ENCODE data around the gene RFX2.
"Not testable (repeated sequence)": the region's sequence is repeated elsewhere in the genome, so short reads cannot be mapped to it uniquely, and the experiment has no call there.

Gene RFX2

DNA sequence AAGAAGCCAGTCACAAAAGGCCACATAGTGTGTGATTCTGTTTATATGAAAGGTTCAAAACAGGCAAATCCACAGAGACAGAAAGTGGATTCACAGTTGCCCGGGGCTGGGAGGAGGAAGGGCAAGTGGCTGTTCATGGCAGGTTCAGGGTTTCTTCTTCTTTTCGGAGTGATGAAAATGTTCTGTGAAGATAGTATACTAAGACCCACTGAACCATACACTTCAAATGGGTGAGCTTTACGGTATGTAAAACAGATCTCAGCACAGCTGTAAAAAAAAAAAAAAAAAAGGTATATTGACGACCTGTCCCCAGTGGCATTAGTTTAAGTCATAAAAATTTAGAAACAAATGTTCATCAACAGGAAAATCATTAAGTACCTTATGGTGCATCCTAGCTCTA is 32.2 kb downstream of the RFX2 start:
- in situ Hi-C loops (cut with HindIII; ENCODE audit: low sequenced_read_pairs), result no loop called here

DNA sequence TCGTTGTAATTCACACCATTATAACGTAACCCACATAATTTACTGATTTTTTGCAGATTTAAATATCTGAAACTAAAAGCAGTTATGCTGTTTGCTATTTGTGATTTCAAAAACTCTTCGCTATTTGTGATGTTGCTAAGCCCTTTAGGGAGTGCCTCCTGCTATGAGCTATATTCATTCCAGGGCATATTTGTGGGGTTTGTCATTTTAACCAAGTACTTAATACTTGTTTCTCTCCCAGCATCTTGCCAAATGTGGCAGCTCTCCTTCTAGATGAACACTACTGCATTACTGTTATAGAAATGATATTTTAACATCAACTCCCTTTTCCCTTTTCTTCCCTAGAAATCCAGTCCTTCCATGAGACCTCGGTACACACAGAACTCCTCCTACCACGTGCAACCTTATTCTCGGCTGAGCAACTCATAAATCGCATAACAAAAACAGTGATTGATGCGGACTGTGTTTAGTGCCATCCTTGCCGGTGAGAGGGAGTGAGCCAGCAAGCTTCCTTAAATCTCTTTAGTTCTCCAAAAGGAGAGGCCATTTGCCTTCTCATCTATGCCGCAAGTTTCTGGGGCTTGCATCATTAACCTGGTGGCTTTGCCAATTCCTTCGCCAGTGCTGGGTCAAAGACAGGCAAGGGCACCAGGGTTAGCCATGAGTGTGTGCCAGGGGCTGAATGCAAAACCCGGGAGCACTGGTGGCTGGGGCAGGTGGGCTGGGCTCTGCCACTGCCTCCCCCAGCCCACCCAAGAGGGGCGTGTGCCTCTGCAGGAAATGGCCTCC is 33.4 kb downstream of the RFX2 start:
- in situ Hi-C loops (cut with HindIII; ENCODE audit: low sequenced_read_pairs), result no loop called here

DNA sequence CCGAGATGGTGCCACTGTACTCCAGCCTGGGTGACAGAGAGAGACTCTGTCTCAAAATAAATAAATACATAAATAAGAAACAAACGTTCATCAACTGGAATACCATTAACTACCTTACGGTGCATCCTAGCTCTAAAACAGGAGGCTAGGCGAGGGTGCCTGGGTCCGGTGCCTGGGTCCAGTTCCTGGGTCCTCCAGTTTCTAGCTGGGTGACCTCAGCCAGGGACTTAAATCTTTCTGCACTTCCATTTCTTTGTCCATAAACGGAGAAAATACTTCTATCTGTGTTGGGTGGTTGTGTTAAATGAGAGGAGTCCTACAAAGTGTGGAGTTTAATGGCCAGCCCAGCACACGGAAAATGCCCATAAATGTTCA is 34.0 kb downstream of the RFX2 start:
- in situ Hi-C loops (cut with HindIII; ENCODE audit: low sequenced_read_pairs), result no loop called here

DNA sequence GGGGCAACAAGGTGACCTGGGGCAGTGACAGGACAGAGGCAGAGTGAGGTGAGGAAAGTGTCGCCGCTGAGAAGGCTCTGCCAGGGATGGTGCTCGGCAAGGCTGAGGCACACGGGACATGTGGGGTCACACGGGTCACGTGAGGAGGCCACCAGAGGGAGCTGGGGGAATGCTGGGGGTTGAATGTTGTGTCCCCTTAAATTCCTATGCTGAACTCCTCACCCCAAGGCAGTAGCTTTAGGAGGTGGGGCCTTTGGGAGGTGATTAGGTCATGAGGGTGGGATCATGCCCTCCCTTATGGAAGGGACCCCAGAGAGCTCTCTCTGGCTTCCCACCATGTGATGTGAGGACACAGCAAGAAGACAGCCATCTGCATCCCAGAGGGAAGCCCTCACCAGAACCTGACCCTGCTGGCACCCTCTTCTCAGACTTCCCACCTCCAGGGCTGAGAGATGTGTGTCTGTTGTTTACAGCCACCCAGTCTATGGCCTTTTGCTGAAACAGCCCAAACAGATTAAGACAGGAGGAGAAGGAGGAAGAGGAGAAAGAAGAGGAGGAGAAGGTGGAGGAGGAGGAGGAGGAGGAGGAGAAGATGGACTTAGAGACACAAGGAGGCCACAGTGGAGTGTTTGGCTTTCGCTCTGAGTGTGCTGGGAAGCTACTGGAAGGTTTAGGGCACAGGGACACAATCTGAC is 35.4 kb downstream of the RFX2 start:
- in situ Hi-C loops (cut with HindIII; ENCODE audit: low sequenced_read_pairs), result no loop called here

DNA sequence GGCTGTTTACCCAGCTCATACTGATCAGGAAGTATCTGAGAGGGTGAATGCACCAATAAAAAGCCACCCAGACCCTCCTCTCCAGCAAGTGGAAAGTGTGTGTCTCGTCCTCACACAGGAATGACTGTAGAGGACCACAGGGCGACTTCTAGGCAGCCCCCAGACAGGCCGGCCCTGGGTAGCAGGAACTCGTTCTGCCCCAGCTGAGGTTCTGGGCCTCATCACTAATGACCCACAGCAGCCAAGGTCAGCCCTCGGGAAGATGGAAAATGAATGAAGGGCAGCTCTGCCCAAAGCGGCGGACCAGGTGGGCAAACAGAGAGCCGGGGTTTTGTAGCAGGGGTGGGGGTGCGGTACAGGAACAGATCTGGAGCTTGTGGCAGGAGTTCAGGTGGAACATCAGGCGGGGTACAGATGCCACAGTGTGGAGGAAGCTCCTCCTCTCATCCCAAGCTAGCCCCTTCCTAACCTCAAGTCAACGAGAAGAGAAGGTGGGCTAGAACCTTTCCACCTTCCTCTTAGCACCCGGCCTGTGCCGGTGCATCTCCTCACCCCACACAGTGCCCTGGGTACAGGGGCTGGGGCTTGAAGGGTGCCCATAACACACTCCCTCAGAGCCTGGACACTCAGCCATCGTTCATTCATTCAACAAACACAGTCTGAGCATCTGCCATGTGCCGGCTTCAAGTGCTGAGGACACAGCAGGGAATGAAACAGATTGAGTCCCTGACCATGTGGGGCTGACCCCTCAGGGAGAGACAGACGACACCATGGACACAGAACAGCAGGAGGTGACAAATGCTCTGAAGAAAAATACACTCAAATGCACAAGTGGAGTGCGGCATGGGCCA is 36.2 kb downstream of the RFX2 start:
- in situ Hi-C loops (cut with HindIII; ENCODE audit: low sequenced_read_pairs), result no loop called here

DNA sequence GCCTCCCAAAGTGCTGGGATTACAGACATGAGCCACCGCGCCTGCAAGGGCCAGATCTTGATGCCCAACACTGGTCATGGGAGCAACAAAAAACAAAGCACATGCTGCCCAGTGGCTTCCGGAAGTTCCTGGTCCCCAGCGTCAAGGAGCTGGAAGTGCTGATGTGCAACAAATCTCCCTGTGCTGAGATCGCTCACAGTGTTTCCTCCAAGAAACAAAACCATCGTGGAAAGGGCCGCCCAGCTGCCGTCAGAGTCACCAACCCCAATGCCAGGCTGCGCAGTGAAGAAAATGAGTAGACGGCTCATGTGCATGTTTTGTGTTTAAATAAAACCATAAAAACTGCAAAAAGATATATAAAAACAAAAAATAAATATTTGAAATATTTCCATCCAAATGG is 37.1 kb downstream of the RFX2 start:
- in situ Hi-C loops (cut with HindIII; ENCODE audit: low sequenced_read_pairs), result not testable (repeated sequence)

DNA sequence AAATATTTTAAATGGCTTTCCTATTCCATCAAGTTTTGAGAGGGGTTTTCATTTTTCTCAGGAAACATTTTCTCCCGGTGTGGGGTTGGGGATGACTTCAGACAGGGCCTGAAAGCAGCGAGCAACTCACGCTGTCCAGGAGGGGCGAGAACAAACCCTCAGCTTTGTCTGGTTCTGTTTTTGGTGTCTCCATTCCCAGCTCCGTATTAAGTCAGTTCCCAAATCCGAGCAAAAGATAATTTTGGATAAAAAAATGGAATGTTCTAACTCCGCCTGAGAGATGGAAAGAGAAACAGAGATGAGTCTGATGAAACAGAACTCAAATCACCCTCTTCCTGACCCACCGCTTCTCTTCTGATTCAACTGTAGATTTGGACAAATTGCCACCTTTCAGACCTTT is 38.4 kb downstream of the RFX2 start:
- in situ Hi-C loops (cut with HindIII; ENCODE audit: low sequenced_read_pairs), result no loop called here

DNA sequence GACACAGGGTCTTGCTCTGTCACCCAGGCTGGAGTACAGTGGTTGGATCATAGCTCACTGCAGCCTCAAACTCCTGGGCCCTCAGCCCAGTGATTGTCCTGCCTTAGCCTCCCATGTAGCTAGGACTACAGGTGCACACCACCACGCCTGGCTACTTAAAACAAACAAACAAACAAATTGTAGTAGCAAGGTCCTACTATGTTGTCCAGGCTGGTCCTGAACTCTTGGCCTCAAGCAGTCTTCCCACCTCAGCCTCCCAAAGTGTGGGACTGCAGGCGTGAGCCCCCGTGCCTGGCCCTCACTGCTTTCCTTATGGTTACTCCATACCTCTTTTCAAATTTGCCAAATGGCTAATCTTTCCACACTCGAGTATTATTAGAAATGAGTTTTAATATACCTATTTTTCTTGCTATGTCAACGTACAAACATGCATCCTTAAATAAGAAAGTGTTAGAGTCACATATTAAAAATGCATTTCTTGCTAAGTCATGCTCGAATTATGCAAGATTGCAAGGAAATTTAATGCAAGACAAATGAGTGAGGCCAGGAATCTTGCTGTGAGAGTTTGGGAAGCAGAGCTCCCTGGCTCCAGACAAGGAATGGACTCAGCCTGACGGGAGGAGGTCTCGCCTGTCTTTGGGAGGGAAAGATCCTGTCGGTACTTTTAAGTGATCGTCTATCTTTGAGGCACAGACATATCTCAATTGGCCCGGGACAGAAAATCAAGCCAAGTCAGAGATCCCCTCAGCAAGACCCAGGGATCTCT is 39.4 kb downstream of the RFX2 start:
- in situ Hi-C loops (cut with HindIII; ENCODE audit: low sequenced_read_pairs), result no loop called here

DNA sequence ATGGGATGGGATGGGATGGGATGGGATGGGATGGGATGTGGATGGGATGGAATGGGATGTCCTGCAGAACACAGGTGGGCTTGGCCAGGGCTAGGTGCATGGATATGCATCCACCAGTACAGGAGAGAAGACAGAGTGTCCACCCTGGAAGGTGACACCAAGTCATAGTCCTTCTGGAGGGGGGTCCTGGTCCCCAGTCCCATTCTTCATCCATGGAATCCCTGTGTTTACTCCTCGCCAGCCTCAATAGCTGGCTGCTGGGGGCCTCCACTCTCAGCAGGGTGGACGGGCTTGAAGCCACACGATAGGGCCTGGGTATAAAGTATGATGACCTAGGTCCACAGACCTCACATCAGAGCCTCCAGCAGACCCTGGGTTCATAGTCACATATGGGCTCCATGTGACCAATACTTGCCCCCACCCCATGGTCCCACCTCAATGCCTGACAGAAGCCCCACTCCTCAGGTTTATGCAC is 40.1 kb downstream of the RFX2 start:
- in situ Hi-C loops (cut with HindIII; ENCODE audit: low sequenced_read_pairs), result no loop called here

DNA sequence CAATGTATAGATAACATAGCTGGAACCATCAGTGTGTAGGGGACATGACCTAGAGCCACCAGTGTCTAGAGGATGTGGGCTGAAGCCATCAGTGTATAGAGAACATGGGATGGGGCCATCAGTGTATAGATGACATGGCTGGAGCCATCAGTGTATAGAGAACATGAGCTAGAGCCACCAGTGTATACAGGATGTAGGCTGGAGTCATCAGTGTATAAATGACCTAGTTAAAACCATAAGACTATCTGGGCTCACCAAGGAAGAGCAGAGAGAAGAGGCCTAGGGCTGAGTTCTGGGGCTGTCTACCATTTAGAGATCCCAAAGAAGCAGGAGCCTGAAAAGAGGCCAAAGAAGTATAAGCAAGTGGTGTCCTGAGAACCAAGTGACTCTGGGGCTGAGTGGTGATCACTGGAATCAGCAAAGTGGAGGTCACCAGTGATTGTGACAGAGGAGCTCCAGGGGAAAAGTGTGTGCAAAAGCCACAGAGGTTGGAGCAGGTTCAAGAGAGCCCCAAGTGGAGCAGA is 41.0 kb downstream of the RFX2 start:
- in situ Hi-C loops (cut with HindIII; ENCODE audit: low sequenced_read_pairs), result no loop called here

DNA sequence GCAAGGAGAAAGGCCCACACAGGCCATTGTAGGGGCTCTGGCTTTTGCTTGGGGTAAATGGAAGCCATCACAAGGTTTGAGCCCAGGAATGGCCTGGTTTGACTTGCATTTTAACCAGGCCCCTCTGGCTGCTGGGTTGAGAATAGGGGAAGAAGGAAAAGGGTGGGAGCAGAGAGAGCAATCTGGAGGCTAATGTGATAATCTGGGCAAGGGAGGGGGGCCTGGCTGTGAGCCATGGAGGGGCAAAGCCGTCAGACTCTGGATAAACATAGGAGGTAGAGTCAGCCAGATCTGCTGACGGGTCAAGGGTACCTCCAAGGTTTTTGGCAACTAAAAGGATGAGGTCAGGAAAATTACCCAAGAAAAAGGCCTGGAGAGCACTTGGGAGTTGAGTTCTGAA is 41.6 kb downstream of the RFX2 start:
- in situ Hi-C loops (cut with HindIII; ENCODE audit: low sequenced_read_pairs), result no loop called here

DNA sequence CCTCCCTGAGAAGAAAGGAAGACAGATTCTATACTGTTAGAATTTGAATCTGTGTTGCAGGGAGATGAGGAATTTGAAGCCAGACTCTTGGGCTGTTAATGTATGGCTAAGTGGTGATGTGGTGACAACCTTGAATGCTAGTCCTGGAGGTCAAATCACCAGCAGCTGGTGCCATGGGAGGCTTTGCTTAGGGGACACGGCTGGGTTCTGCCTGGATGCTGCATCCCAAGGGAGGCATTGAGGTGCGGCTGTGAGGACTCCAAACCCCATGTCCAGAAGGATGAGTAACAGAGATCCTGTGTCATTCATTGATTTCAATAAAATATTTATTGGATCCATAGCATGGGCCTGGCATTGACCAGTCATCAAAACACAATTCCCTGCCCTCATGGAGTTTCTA is 42.3 kb downstream of the RFX2 start:
- in situ Hi-C loops (cut with HindIII; ENCODE audit: low sequenced_read_pairs), result no loop called here

DNA sequence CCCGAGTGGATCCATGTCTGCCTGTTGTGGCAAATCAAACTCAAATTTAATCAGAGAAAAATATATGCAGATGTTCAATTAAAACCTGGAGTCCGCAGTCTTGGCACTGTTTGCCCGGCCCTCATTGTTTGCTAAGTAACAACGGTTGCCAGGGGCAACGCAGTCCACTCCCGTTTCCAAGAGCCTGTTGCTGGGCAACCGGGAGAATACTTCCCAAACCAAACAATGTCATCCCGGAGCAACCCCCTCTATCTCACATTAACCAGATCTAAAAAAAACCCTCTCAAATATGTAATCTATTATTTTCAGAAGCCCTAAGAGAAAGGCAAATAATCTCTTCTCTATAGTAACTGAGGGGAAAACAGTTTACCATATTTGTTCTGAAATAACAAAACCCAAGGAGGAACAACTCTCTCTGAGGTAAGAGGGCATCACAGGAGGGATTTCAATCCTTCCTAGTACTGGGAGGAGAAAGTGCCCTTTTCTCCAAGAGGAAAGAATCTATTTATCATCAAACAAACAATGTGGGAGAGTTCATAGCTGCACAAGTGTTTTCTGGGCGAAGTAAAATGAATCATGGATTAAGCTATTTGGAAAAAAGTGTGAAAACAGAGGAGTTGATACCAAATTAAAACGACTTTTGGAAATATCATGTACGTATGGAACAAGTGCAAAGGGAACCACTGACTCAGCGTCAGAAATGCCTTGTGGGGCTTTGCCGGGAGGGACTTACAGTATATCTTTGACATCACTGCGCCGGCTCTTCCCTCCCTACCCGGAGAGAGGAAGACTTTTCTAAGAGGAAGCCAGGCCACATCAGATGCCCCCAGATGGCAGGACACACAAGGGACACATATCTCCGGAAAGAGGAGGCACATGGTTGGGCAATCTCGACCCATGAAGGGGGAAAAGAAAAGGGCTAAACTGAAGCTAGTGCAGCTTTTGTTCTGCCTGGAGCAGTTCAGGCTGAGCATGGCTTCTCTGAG is 43.3 kb downstream of the RFX2 start:
- in situ Hi-C loops (cut with HindIII; ENCODE audit: low sequenced_read_pairs), result no loop called here

DNA sequence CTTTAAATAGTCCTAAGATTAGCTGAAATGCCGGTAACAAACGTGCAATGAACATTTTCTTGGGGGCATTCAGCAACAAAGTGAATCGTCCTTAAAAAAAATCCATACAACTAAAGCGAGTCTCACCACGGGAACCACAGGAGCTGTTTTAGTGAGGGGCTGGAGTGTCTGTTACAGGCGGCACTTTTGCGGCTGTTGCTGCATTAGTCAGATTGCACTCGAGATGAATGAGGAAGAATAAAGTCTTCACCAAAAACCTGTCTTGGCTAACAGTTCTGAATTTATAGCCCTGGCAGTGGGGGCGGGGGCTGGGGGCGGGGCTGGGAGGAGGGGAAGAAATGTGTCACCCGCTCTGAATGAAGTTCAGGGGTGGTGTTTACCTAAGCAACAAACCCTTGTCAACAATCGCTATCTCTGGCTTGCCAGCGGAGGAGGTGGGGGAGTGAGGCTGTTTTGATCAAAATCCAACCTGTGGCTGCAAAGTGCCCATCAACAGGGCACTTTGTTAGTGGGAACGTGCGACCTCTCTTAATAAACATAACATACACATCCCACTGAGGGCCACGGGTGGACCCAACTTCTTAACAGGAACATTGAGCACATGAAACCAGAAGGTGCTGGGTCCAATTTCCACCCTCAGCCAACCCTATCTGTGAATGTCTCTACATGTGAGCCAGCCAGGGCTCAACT is 44.5 kb downstream of the RFX2 start:
- in situ Hi-C loops (cut with HindIII; ENCODE audit: low sequenced_read_pairs), result no loop called here

DNA sequence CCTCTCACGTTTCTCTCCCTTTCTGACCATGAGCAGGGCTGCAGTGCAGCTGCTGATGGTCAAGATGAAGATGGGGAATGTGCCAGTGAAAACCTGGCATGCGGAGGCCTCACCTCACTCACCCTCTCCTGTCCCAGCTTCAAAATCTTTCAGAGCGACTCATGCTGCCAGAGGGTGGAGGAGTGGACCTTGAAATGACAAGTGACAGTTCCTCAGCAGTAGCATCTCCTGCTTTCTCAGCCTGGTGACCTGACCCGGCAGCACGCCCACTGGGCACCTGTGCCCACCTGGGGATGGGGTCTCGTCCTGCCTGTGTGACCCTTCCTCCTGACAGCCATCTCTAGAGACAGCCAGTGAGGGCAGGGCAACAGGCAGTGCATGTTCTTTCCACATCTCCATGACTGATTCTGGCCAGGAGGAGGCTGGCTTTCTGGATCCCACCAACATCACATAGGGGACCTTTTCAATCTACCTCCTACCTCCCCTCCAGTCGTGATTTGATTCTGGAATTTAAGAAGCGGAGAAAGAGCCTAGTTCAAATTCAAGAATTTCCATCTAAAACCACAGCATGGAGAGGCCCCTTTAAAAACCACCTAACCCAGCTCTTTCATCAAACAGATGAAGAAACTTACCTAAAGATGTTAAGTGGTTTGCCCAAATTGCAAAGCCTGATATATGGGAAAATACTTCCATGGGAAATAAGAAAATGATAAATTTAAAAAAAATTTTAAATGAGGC is 45.8 kb downstream of the RFX2 start:
- in situ Hi-C loops (cut with HindIII; ENCODE audit: low sequenced_read_pairs), result no loop called here

DNA sequence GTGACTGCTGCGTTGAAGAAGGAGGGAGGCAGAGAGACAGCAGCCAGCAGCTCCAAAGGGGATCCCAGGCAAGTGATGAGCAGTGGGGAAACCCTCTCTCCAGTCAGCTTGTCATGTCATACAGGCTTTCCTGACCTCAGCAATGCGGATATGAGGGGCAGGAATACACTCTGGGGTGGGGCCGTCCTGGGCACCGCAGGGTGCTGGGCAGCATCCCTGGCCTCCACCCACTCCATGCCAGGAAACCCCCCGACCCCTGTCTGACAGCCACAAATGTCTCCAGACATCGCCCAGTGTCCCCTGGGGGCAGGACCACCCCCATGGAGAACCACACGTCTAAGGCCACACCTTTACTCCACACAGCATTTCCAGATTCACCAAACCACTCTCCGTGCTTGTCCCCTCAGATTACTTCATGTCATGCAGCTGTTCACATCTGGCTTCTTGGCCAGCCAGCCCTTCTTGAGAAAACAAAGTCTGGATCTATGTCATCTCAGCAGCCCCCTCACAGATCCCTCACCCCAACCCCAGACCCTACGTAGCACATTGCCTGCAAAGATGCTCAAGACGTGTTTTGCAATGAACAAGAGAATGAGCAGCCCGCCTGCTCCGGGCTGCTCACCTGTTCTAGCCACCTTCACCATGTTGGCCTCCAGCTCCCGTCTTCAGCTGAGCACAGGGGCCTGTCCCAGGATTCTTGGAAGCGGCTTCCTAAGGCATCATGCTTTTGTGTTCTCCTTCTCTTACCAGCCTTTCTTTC is 46.5 kb downstream of the RFX2 start:
- in situ Hi-C loops (cut with HindIII; ENCODE audit: low sequenced_read_pairs), result no loop called here

DNA sequence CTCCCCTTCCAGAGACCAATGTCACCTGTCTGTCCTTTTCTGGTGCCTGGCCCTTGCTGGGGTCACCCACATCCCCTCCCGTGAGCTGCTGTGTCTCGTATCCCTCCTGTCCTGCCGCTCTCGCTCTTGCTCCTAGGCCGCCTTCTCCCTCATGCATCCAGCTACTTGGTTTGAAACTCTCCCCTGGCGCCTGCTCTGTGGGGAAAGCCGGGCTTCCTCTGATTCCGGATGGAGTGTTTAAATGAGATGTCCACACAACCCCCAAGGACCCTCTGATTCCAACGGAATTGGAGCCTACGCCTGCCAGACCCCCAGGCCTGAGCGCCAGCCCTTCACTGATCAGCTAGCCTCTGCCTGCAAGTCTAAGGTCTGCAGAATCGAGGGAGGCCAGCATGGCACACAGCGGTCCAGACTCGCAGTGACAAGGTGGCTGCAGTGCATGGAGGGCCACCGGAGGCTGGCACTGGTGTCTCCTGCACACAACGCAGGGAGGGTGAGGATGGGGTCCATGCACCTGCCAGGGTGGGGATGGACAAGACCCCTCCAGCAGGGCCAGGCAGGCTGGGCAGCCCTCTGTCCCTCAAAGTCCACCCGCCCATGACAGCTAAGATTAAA is 47.2 kb downstream of the RFX2 start:
- in situ Hi-C loops (cut with HindIII; ENCODE audit: low sequenced_read_pairs), result no loop called here
